SH-SY5Y (cell line): ENCODE results near the gene OTUB1.

Source experiments
- GATA2 ChIP-seq: IDR thresholded peaks from 2 replicates; pipeline ENCODE4 v1.6.1; 2011; ENCODE audit warnings: mild to moderate bottlenecking, low read depth, low read length
- GATA3 ChIP-seq: IDR thresholded peaks from 2 replicates; pipeline ENCODE4 v1.6.1; 2011; ENCODE audit warnings: low read depth, mild to moderate bottlenecking, low read length, moderate library complexity

- TF ChIP-seq GATA2 (no peak), GATA3 (no peak)
Observed at GRCh38 chr11:64014356-64014755, 28.1 kb downstream of the OTUB1 start.
